ENCODE data around the gene FSHR.

The FSHR gene

GRCh38 chr2:48980846-48981245 is 173.5 kb downstream of the FSHR start:
- no peak for DNase-seq (ENCODE audit: low read depth)
- no peak for TF ChIP-seq CTCF (conservative IDR thresholded peaks at IDR 0.05; ENCODE audit: low read length)
- no peak overlapping the region for H3K4me3 ChIP-seq (ENCODE audit: low read length)

- no peak for TF ChIP-seq CTCF (conservative IDR thresholded peaks at IDR 0.05; ENCODE audit: low read length)
- no peak overlapping the region for H3K4me3 ChIP-seq (ENCODE audit: low read length)
- no peak for DNase-seq (ENCODE audit: low read depth)
Measured at GRCh38 chr2:48979691-48980090, 174.6 kb downstream of the FSHR start.

- TF ChIP-seq CTCF (conservative IDR thresholded peaks at IDR 0.05; ENCODE audit: low read length): no peak
- DNase-seq (ENCODE audit: low read depth): no peak
Measured at GRCh38 chr2:48978131-48978530, 176.2 kb downstream of the FSHR start.

GRCh38 chr2:48971801-48972200 is 182.5 kb downstream of the FSHR start:
- no peak for TF ChIP-seq CTCF (conservative IDR thresholded peaks at IDR 0.05; ENCODE audit: low read length)
- no peak overlapping the region for H3K4me3 ChIP-seq (ENCODE audit: low read length)
- no peak for DNase-seq (ENCODE audit: low read depth)

More at GRCh38 chr2:48978131-48978530, 176.2 kb downstream of the FSHR start:
- H3K4me3 ChIP-seq (ENCODE audit: low read length): no peak overlapping the region

GRCh38 chr2:48968011-48968410 is 186.3 kb downstream of the FSHR start:
- no peak overlapping the region for H3K4me3 ChIP-seq (ENCODE audit: low read length)
- no peak for TF ChIP-seq CTCF (conservative IDR thresholded peaks at IDR 0.05; ENCODE audit: low read length)
- no peak for DNase-seq (ENCODE audit: low read depth)

- TF ChIP-seq CTCF (conservative IDR thresholded peaks at IDR 0.05; ENCODE audit: low read length): no peak
- H3K4me3 ChIP-seq (ENCODE audit: low read length): no peak overlapping the region
- DNase-seq (ENCODE audit: low read depth): no peak
Measured at GRCh38 chr2:48965204-48965603, 189.1 kb downstream of the FSHR start.

GRCh38 chr2:48961009-48961408 is 193.3 kb downstream of the FSHR start:
- TF ChIP-seq CTCF (conservative IDR thresholded peaks at IDR 0.05; ENCODE audit: low read length): no peak
- H3K4me3 ChIP-seq (ENCODE audit: low read length): no peak overlapping the region
- DNase-seq (ENCODE audit: low read depth): no peak
